NCI-H1048 (cell line): ENCODE data around the gene RNF123.
A peak's percentile ranks its signal among the peaks of the same experiment; 100 is the strongest.
"Not testable (repeated sequence)": the region's sequence is repeated elsewhere in the genome, so short reads cannot be mapped to it uniquely, and the experiment has no call there.

Experiments
- DNase-seq: peaks from one replicate; lab custom pipeline; 2025; lab: John Stamatoyannopoulos, UW

The RNF123 gene

DNA sequence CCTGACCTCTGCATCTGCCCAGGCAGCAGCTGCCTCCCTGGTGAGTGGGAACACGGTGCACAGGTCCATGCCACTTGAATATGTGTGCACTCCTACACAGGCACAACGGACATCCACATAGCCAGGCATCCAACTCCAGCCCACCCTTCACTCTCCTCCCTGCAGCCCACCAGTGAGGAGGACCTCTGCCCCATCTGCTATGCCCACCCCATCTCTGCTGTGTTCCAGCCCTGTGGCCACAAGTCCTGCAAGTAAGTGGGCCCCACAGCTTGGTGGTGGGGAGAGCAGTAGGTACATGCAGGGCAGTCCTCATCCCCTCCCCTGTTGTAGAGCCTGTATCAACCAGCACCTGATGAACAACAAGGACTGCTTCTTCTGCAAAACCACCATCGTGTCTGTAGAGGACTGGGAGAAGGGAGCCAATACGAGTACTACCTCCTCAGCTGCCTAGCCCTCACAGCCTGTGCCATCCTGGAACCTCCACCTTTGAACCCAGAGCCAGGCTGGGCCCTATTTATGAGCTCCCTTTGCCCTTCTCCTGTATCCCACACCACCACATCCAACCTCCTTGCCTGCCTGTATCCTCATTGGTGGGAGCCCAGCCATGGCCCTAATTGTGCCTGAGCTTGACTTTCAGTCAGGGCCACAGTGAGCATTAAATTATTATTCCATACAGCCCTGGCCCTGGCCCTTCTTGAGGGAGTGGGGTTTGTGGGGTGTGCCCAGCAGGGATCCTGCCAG lies 31.7 kb downstream of the RNF123 start:
- no peak for DNase-seq

DNA sequence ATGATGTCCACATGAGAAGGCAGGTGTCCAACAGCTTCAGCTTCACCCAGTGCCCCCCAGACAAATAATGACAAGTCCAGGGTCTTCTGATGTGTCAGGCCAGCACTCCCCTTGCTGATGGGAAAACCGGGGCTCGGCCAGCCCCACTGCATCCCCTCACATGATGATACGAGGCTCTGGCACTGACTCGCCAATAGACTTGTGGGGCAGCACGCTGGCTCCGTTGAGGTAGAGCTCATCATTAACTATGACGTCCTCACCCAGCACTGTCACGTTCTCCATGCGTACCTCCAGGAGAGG lies 32.2 kb downstream of the RNF123 start:
- DNase-seq, result no peak

DNA sequence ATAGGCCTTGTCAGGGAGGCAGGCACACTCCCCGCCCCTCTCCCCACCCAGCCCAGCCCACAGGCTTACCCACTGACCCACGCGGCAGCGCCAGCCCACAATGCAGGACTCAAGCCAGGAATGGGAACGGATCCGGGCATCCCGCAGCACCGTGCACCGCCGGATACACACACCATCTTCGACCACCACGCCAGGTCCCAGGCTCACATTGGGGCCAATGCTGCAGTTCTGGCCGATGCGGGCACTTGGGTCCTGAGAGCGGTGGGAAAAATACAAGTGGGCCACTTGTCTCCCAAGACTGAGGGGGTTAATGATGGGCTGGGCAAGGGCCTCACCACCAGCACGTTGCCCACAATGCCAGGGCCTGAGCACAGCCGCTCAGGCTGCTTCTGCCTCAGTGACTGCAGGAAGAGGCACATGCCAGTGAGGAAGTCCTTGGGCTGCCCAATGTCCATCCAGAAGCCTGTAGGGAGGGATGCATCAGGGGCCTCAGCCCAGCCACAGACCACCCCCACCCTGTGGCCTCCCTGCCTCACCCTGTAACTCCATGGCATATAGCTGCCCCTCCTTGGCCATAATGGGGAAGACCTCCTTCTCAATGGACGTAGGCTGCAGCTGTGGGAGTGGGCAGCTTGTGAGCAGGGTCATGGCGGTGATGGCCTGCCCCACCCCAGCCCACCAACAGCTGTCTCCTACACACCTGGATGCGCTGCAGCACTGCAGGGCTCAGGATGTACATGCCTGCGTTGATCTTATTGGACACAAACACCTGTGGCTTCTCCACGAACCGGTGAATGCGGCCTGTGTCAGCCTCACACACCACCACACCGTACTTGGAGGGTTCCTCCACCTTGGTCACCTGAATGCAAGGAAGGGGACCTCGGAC lies 32.8 kb downstream of the RNF123 start:
- DNase-seq, result no peak

DNA sequence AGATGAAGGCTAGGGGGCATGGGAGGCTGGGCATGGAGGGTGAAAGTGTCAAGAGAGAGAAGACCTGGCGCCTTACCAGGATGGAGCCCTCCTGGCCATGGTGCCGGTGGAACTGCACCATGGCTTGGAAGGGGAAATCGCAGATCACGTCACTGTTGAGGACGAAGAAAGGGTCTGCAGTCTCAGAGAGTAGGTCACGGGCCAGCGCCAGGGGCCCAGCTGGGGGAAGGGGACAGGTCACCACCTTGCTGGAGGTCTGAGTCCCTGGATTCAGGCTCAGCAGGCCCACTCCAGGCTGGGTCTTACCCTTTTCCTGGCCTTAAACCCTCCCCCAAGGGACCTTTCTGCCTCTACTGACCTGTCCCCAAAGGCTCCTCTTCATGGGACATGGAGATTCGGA lies 33.5 kb downstream of the RNF123 start:
- no peak for DNase-seq

DNA sequence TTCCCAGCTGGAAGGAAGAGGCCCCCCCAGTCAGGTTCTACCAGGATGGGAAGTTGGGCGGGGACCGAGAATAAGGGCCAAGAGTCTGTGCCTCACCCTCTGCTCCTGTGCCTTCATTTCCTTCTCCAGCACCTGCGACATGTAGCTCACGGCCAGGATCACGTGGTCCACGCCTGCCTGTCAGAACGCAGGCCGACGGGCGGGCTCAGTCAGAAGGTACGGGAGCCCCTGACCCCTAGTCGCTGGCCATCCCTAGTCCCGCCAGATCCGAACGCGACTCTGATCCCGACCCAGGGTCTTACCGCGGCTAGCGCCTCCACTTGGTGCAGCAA lies 33.9 kb downstream of the RNF123 start:
- DNase-seq, result no peak

DNA sequence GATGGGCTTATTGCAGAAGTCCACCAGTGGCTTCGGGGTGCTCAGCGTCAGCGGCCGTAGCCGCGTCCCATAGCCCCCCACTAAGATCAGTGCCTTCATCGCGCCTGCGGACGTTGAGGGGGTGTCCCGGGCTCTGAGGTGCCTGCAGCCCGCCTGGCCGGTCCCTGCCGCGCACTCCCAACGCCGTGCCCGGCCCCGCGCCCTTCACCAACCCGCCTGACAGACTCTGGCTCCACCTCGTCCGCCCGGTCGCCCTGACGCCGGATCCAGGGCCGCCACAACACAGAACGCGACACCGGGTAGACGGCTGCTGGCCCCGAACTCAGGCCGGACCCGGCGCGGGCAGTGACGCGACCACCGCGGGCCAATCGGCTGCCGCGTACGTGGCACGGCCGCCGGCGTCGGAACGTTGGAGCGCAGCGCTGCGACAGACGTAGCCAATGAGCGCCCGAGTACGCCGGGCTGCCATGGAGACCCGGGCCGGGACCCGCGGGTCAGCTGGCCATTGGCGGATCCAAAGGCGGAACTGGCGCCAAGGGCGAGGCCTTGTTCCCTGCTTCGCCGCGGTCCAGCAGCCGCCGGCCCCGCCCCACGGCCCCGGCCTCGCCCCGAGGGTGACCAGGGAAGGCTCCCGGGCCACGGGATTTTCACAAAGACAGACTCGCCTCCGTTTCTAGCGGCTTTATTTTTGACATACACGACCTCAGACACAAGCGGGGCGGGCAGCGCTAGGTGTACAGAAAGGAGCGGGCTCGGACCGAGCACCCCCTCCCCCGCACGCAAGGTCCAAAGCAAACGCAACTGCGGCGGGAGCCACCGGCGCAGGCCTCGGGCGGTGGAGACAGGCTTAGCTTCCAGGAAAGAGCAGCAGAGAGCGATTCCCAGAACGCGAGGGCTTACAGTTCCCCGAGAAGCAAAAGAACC lies 34.5 kb downstream of the RNF123 start, which contains the start of gene GMPPB:
Gene GMPPB, minus strand, starts transcription at position 324 of the 924 bp plus-strand sequence. Its CDS starts 225 bp downstream, at position 99.
- DNase-seq, result peak; percentile 93

DNA sequence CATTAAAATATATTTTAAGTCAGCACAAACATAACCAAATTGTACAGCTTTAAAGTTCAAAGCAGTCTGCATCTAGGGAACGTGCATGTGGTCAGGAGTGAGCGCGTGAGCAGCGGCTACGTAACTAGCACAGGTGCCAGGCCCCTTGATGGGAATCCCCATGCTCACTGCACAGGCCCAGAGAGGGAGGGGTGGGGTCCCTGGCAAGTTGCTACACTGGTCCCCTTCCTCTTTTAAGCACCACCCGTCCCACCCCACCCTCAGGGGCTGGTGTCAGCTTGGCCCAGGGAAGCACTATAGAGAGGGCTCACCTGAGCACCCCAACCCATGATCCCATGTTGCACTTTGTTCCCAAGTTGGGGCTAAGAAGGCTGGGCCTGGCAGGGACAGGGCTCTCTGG lies 35.2 kb downstream of the RNF123 start:
- no peak for DNase-seq

DNA sequence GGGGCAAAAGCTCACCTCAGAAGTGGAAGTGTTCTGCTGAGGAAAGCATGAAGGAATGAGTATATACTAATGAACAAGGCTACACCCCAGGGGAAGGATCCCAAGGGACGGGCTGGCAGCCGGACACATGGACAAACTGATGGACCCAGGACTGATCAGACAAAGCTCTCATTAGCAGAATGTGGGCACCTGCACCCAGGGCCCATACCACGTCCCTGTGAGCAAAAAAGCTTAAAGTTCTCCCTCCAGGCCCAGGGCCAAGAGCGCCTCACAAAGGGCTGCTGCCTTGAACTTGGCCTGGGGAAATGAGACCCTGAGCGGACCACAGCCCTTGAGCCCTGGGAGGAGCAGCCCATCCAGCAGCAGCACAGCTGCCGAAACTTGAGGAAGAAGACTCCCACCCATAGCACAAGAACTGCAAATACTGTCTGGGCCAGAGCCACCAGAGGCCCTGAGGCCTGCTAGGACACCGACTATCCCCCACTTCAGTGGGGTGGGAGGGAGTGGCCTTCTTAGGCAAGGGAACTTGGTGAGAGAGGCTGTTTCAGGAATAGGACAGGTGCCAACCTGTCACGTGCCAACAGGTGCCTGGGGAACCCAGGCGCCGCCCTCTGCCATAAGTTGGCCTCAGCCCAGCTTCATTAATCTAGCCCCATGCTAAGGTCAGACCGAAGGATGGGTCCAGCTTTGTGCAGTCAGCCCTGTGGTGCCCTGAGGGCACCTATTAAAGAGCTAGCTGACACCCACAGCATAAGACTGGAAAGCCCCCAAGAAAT lies 36.7 kb downstream of the RNF123 start:
- no peak for DNase-seq

DNA sequence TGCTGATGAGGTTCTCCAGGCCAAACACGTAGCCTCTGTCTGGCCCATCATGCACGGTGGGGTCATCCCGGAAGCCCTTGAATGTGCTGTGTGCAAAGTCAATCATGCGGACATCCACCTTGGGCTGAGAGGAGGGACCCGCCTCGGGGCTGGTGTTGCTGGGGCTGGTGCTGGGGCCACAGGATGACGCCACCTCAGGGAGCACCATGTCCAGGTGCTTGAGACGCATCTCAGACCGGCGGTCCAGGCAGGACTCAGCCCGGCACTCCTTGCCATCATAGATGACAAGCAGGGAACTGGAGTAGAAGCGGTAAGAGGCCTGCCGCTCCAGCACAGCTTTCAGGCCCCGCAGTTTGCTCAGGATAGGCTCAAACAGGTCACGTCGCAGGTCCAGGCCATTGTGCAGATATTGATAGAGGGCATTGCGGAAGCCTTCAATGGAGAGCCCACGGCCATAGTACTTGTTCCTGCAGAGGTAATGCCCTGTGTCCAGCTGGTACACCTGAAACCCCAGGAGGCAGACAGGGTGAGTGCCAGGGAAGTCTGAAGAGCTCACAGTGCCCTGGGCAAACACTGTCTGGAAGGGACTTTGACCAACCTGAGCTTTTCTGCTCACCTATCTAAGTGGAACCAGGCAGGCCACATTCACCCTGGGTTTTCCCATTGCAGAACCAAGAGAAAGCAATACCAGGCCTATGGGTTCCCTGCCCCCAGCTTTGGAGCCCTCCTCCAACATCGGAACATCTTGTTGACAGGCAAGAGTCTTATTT lies 38.0 kb downstream of the RNF123 start:
- no peak for DNase-seq

DNA sequence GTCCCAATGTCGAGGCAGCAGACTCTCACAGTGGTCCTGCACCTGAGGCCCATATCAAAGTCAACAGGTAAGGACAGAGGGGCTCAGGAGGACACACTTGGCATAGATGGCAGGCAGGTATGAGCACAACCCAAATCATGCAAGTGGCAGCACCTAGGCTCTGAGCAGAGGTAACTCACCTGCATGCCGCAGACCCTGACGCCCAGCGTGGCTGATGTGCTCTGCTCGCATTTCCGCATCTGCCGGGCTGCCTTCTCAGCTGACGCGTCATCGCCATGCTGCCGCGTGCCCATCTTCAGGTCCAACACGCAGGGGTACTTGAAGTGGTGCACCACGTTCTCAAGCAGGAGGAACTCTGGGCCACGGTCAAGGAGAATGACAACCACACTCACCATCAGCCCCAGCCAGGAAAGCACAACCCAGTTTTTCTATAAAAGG lies 38.6 kb downstream of the RNF123 start:
- DNase-seq, result no peak

DNA sequence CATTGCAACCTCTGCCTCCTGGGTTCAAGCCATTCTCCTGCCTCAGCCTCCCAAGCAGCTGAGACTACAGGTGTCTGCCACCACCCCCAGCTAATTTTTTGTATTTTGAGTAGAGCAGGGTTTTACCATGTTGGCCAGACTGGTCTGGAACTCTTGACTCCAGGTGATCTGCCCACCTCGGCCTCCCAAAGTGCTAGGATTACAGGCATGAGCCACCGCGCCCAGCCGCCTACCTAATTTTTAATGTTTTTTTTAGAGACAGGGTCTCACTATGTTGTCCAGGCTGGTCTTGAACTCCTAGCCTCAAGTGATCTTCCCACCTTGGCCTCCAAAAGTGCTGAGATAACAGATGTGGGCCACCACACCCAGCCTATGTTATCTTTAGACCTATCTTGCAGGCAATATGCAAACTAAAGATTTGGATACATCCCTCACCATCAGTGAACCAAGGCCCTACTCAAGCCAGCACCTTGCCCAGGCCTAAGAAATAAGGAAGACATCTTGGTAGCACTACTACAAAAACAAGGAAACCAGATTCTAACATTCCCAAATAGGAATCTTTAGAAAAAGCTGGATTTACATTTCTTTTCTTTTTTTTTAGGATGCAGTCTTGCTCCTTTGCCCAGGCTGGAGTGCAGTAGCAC lies 40.7 kb downstream of the RNF123 start:
- no peak for DNase-seq

DNA sequence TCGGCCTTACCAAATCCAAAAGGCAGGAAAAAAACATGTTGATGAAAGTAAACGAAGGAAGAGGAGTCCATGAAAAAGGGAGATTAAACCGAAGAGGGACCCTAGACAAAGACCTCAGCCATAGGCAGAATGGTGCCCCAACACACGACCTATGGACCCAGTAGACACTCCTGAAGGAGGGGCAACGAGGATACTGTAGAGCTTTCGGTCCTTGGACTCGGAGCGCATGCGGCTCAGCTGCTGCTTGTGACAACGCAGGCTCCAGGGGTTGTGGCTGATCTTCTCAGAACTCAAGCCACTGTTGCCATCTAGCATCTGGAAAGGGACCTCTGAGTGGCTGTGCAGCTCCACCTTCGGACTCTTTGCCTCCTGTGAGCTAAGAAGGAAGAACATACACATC lies 43.2 kb downstream of the RNF123 start:
- no peak for DNase-seq

DNA sequence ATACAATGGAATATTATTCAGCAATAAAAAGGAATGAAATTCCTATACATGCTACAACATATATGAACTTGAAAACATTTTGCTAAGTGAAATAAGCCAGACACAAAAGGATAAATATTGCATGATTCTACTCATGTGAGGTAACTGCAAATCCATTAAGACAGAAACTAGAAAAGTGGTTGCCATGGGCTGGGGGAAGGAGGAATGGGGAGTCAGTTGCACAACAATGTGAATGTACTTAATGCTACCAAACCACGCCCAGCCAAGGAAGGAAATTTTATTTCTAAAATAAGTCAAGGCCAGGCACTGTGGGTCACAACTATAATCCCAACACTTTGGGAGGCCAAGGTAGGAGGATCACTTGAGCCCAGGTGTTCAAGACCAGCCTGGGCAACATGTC lies 44.2 kb downstream of the RNF123 start:
- no peak for DNase-seq

DNA sequence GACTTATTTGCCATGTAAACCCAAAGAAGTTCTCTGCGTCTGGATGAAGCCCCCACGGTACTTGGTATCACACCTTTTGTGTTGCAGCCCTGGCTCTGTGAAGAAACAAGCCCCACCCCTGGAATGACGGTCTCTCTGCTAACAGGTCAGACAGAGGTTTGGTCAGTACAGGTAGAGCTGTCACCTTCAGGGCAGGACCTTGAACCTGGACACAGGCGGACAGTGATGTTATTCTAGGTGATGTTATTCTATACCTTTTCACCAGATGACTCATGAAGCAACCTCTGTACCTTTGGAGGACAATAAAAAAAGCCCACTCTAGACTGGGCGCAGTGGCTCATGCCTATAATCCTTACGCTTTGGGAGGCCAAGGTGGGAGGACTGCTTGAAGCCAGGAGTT lies 45.4 kb downstream of the RNF123 start:
- DNase-seq, result no peak

DNA sequence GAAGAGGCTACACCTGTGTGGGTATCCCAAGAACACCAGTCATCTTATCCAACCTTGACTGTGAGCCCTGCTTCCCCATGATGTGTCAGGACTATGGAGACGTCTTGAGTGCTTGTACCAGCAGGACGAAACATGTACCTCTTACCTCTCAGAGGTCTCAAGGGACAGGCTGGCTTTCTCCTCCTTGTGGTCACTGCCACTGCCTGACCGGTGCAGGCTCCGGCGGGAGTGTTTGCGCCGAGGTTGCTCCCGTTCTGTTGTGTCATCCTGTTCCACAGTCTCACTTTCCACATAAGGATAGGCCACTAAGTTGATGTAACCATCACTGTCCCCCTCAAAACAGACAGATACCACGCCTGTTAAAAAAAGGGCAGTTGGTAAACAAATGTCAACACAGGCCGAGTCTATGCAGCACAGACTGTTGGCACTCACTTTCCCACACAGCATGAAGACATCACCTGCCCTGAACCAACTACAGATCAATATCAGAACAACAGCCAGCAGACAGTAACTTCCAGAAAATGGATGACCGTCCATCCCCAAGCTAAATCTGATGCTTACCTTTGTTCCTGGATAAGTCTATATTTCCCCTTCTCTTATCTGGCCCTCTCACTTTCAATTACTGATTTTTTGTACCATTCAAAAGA lies 48.8 kb downstream of the RNF123 start:
- no peak for DNase-seq

DNA sequence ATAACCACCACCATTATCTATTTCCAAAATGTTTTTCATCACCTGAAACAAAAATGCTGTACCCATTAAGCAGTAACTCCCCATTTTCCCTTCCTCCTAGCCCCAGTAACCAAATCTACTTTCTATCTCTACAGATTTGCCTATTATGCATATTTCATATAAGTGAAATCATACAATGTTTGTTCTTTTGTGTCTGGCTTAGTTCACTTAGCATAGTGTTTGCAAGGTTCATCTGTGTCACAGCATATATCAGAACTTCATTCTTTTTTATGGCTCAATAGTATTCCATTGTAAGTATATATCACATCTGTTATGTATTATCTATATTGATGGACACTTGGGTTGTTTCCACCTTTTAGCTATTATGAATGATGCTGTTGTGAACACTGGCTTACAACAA lies 51.1 kb downstream of the RNF123 start:
- no peak for DNase-seq

DNA sequence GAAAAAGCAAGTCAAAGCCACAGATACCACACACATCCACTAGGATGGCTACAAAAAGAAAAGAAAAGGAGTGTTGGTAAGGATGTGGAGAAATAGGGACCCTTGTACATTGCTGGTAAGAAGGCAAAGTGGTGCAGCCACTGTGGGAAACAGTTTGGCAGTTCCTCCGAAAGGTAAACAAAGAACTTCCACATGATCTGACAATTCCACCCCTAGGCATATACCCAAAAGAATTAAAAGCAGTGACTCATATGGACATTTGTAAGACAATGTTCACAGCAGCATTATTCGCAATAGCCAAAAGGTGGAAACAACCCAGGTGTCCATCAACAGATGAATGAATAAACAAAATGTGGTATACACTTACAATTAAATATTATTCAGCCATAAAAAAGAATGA lies 56.6 kb downstream of the RNF123 start:
- DNase-seq, result no peak

DNA sequence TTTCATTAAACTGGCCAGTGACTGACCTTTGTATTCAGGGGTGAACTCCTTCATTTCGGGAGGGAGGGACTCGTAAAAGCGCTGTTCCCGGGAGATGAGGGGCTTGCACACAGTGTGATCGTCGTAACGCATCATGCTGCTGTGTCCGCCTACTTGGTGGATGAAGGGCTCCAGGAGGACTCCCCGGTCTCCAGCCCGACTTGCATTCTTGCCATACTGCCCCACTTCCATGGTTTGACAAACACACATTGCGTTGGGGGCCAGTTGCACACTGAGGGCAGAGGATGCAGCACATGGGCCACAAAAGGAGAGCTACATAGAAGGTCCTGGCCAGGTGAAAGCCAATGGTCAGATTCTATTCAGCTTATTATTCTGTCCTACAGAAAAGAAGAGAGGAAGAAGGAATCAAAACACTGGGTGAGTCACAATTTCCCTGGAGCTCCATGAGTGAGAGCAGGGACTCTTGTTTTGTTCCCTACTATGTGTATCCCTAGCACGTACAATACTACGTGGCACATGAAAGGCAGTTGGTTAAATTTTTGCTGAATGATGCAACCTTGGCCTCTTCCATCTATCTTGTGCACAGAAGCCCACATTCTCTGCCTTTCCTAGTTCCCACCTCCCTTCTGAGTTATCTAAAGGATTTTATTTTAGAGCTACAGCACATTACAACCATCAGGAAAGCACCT lies 58.6 kb downstream of the RNF123 start:
- no peak for DNase-seq

DNA sequence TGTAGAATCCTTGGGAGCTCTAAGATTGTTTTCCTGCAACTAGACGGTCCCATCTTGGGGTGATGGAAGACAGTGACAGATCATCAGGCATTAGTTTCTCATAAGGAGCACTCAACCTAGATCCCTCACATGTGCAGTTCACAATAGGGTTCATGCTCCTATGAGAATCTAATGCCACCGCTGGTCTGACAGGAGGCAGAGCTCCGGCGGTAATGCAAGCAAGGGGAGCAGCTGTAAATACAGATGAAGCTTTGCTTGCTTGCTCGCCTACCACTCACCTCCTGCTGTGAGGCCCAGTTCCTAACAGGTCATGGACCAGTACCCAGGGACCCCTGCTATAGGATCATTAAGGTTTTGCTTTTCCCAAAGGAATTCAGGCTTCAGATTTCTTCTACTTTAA lies 59.5 kb downstream of the RNF123 start:
- DNase-seq, result not testable (repeated sequence)
